Loucy (cell line): ENCODE results near the gene SEMA7A.
A peak's percentile ranks its signal among the peaks of the same experiment; 100 is the strongest.

ENCODE experiments used
- H2AFZ ChIP-seq: fragments of 200-600 bp; sonication (generic); 2 replicates; pipeline ENCODE4 v1.6.0; 2016; ENCODE audit warnings: antibody characterized with exemption, mild to moderate bottlenecking, low read length, moderate library complexity
- H3F3A ChIP-seq: fragments of 200-600 bp; 2 replicates; pipeline ENCODE4 v1.6.0; 2016; ENCODE audit warnings: antibody characterized with exemption, low read depth, mild to moderate bottlenecking
- H3K27me3 ChIP-seq: fragments of 200-600 bp; sonication (generic); 2 replicates; pipeline ENCODE4 v1.6.1; 2014; ENCODE audit warnings: low read length, mild to moderate bottlenecking; ENCODE audit not compliant: insufficient read depth, poor library complexity, severe bottlenecking
- H3K36me3 ChIP-seq: fragments of 200-600 bp; sonication (generic); 2 replicates; pipeline ENCODE4 v1.6.1; 2016; ENCODE audit warnings: low read length; ENCODE audit not compliant: insufficient read depth
- H3K4me1 ChIP-seq: fragments of 200-600 bp; sonication (generic); 2 replicates; pipeline ENCODE4 v1.5.1; 2014; ENCODE audit warnings: low read length, mild to moderate bottlenecking; ENCODE audit not compliant: insufficient read depth, poor library complexity, severe bottlenecking
- H3K4me2 ChIP-seq: fragments of 200-600 bp; sonication (generic); 2 replicates; pipeline ENCODE4 v1.6.0; 2014; ENCODE audit warnings: antibody characterized with exemption, low read length, low read depth, mild to moderate bottlenecking; ENCODE audit not compliant: poor library complexity, severe bottlenecking
- H3K4me3 ChIP-seq: fragments of 200-600 bp; sonication (generic); 2 replicates; pipeline ENCODE4 v1.5.1; 2014; ENCODE audit warnings: low read length, mild to moderate bottlenecking, mixed read lengths; ENCODE audit not compliant: poor library complexity, severe bottlenecking
- H3K79me2 ChIP-seq: fragments of 200-600 bp; sonication (generic); 2 replicates; pipeline ENCODE4 v1.6.1; 2014; ENCODE audit warnings: low read length; ENCODE audit not compliant: insufficient read depth
- H3K9ac ChIP-seq: fragments of 200-600 bp; sonication (generic); 2 replicates; pipeline ENCODE4 v1.6.0; 2014; ENCODE audit warnings: mild to moderate bottlenecking, low read depth, low read length, moderate library complexity; ENCODE audit not compliant: poor library complexity, severe bottlenecking
- H3K9me2 ChIP-seq: fragments of 200-600 bp; sonication (generic); replicated peaks from 2 replicates; pipeline ENCODE4 v1.6.1; 2016; ENCODE audit warnings: low read depth, low read length, mixed read lengths
- H3K9me3 ChIP-seq: fragments of 200-600 bp; sonication (generic); 2 replicates; pipeline ENCODE4 v1.6.1; 2014; ENCODE audit warnings: mild to moderate bottlenecking, antibody characterized with exemption, low read length, low read depth; ENCODE audit not compliant: insufficient read depth
- H4K20me1 ChIP-seq: fragments of 200-600 bp; sonication (generic); 2 replicates; pipeline ENCODE4 v1.6.0; 2014; ENCODE audit warnings: antibody characterized with exemption, low read length, mild to moderate bottlenecking; ENCODE audit not compliant: insufficient read depth, poor library complexity, severe bottlenecking
- EZH2phosphoT487 ChIP-seq: fragments of 200-600 bp; IDR thresholded peaks from 2 replicates; pipeline ENCODE4 v1.6.1; 2018; ENCODE audit warnings: antibody characterized with exemption, mild to moderate bottlenecking, moderate library complexity, borderline replicate concordance
- TF ChIP-seq, protein P1 (sequence below): fragments of 200-600 bp; sonication (generic); conservative IDR thresholded peaks from 2 replicates; pipeline ENCODE4 v1.5.1; 2014; ENCODE audit warnings: mild to moderate bottlenecking, antibody characterized with exemption, low read length

SEMA7A gene

DNA sequence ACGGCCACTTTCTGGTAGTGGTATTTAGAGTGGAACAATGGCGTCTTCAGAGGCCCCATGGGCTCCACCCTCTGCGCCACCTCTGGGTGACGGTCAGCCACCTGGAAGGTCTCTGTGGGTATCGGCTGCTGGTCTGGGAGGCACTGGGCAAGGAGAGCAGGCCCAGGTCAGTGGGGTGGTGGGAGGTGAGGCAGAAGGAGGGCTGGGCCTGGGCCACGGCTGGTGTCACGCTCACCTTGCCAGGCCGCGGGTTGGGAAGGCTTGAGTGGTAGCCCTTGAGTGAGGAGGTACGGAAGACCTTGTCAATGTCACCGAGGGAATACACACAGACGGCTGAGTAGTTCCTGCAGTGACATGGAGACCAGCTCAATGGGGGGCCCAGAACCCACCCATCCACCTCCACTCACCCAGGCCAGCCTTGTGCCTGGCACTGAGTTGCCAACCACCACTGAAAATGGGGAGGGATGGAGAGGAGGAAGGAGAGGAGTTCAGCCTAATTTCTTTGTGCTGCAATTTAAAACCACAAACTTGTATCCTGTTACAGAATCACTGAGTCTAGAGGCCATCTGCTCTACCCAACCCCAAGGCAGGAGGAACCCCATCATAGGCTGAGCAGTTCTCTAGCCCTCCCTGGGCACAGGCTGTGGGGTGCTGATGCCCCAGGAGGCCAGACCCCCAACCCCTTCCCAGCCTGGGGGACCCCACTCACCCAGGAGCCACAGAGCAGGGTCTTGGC, 19.0 kb downstream of the SEMA7A start:
- Histone ChIP-seq H3K79me2 (peaks cover 31% of the 10 kb centered on the region; the same call in 1 of the 2 replicates), H3K4me1 (peaks cover 25% of the 10 kb centered on the region), H3K36me3 (peaks cover 76% of the 10 kb centered on the region; the same call in 1 of the 2 replicates), H2AFZ (no peak overlapping the region), H3K9me3 (no peaks in the 10 kb centered on the region), H3K4me3 (no peak overlapping the region), H3F3A (no peaks in the 10 kb centered on the region), H3K4me2 (peak overlapping the region; percentile 35), H3K27me3 (no peaks in the 10 kb centered on the region), H3K9ac (no peak overlapping the region), H3K9me2 (no peaks in the 10 kb centered on the region), H4K20me1 (peaks cover 5% of the 10 kb centered on the region)
- TF ChIP-seq, protein P1, sequence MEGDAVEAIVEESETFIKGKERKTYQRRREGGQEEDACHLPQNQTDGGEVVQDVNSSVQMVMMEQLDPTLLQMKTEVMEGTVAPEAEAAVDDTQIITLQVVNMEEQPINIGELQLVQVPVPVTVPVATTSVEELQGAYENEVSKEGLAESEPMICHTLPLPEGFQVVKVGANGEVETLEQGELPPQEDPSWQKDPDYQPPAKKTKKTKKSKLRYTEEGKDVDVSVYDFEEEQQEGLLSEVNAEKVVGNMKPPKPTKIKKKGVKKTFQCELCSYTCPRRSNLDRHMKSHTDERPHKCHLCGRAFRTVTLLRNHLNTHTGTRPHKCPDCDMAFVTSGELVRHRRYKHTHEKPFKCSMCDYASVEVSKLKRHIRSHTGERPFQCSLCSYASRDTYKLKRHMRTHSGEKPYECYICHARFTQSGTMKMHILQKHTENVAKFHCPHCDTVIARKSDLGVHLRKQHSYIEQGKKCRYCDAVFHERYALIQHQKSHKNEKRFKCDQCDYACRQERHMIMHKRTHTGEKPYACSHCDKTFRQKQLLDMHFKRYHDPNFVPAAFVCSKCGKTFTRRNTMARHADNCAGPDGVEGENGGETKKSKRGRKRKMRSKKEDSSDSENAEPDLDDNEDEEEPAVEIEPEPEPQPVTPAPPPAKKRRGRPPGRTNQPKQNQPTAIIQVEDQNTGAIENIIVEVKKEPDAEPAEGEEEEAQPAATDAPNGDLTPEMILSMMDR, result no peak
- TF ChIP-seq EZH2phosphoT487, result no peak

DNA sequence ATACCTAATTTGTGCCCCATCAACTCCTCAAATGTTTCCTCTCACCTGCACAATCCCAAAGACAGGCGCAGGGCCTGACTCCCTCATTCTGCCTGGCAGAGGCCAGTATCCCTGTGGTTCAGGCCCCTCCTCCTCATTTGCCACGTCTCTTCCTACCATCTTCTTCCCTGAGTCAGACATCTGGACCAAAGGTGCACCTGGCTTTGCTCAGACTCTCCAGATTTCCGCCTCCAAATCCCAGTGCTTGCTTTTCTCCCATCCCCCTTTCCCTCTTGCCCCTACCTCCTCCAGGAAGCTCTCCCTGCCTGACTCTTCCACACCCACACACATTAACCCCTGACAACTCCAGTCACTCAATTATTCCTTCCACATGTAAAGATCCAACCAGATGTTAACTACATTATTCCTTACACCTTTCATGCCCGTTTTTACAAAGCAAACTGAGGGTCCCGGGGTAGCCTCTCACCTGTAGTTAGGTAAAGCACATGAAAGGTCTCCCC, 19.6 kb downstream of the SEMA7A start:
- Histone ChIP-seq H3K9ac (no peak overlapping the region), H3K79me2 (peaks cover 24% of the 10 kb centered on the region; the same call in 1 of the 2 replicates), H3K27me3 (no peaks in the 10 kb centered on the region), H3F3A (no peaks in the 10 kb centered on the region), H2AFZ (no peak overlapping the region), H3K4me1 (peaks cover 23% of the 10 kb centered on the region), H4K20me1 (no peaks in the 10 kb centered on the region), H3K4me3 (no peak overlapping the region), H3K9me3 (no peaks in the 10 kb centered on the region), H3K36me3 (peaks cover 76% of the 10 kb centered on the region; the same call in 1 of the 2 replicates), H3K4me2 (no peak overlapping the region), H3K9me2 (no peaks in the 10 kb centered on the region)
- TF ChIP-seq, protein P1, result no peak
- no peak for TF ChIP-seq EZH2phosphoT487

- no peaks in the 10 kb centered on the region for H4K20me1 ChIP-seq
- peaks cover 18% of the 10 kb centered on the region; the same call in 1 of the 2 replicates for H3K79me2 ChIP-seq
- no peaks in the 10 kb centered on the region for H3F3A ChIP-seq
- no peaks in the 10 kb centered on the region for H3K9me2 ChIP-seq
- no peak overlapping the region for H3K4me2 ChIP-seq
- no peaks in the 10 kb centered on the region for H3K27me3 ChIP-seq
- no peak overlapping the region for H2AFZ ChIP-seq
- H3K9ac ChIP-seq, result no peak overlapping the region
- TF ChIP-seq, protein P1, result no peak
- TF ChIP-seq EZH2phosphoT487, result no peak
- H3K4me3 ChIP-seq, result no peak overlapping the region
- peaks cover 76% of the 10 kb centered on the region; the same call in 1 of the 2 replicates for H3K36me3 ChIP-seq
- H3K9me3 ChIP-seq, result no peaks in the 10 kb centered on the region
- H3K4me1 ChIP-seq, result peaks cover 23% of the 10 kb centered on the region
Observed at GRCh38 chr15:74413350-74414080, 20.2 kb downstream of the SEMA7A start.
